NCI-H510A (cell line): ENCODE measurements around the gene CDK15.

Experiments used
- DNase-seq: peaks from one replicate; lab custom pipeline; 2025; lab: John Stamatoyannopoulos, UW

CDK15 gene

DNA sequence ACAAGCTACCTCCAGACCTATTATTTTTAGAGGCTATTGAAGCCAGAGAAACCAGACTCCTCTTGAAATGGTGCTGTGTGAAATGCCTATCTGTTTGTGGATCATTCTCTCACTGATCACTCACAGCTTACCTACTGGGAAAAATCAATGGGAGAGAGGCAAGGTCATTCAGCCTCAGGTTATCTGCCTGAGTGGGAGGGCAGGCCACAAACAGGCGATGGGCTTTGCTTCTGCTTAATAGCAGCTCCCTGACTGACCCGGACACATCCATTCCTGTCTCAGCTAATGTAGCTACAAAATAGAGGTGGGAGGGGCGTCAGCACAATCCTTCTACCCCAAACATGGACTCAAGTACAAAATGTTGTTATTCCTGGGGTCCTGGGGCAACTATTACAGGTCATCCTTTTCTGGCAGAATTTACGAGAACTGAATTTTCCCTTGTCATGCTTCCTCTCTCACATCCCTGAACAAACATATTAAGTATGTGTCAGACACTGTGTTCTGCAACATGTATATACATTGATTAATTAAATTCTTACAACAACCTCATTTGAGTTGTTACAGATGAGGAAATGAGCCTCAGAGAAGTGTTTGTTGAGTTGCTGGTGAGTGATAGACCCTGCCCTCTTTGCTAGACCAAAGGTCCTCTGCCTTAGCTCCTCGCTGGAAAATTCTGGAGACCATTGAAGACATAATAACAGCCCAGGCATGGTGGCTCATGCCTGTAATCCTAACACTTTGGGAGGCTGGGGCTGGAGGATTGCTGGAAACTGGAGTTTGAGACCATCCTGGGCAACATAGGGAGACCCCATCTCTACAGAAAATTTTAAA is 60.5 kb downstream of the CDK15 start:
- DNase-seq = no peak

DNA sequence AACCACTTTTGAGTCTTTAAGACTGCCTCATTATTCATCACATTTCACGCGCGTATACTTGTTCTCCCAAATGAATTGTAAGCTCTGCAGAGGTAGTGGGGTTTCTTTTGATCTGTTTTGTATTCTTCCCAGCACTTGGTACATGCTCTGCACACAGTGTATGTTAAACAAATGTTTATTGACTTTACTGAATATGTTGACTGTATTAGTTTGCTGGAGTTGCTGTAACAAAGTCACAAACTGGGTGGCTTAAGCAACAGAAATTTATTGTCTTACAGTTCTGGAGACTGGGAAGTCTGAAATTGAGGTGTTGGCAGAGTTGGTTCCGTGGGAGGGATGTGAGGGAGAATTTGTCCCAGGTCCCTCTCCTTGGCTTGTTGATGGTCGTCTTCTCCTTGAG is 65.1 kb downstream of the CDK15 start:
- no peak for DNase-seq

DNA sequence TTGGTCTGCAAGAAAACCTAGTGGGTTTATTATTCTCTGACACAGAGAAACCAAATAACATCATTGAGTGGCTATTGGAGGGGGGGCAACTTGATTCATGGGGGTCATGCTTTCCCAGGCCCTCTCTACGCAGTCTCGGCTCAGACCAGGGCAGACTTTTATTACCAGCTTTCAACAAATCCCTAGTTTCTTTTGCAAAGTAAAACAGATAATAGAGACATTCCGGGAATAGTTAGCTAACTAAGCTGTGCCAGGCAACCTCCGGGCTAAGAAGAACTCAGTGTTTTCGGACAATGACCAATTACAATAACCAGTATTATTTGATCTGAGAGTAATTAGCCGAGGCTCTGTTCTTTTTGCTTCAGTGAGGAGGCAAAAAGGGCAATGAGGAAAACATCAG is 66.3 kb downstream of the CDK15 start:
- no peak for DNase-seq

DNA sequence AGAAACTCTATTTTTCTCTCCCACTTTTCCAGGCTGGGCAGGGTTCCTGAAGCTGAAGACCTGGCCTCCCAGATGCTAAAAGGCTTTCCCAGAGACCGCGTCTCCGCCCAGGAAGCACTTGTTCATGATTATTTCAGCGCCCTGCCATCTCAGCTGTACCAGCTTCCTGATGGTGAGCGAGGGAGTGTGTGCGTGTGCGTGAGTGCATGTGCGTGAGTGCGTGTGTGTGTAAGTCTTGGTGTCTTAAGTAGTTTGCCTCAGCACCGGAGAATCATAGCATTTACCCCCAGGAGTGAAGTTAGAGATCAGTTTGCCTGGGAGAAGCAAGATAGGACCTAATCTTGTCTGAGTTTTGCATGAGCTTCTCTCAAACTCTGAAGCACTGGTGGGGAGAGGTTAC is 73.7 kb downstream of the CDK15 start:
- no peak for DNase-seq

DNA sequence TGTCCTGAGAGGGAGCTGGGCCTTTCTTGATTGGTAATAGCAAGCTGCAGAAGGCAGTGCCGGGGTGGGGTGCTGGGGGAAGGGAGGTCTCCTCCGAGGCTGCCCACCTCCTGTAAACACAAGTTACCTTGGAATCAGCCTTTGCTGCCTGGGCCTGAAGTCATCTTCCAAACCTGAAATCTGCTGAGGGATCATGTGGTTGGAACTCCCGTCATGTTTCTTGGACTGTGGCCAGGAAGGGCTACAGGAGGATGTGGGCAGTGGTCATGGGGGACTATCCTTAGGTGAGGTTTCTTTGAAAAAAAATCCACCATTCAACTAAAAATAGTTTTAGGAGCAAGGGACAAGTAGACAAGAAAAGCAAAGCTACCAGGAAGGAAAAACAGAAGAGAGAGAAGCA is 74.2 kb downstream of the CDK15 start:
- no peak for DNase-seq

DNA sequence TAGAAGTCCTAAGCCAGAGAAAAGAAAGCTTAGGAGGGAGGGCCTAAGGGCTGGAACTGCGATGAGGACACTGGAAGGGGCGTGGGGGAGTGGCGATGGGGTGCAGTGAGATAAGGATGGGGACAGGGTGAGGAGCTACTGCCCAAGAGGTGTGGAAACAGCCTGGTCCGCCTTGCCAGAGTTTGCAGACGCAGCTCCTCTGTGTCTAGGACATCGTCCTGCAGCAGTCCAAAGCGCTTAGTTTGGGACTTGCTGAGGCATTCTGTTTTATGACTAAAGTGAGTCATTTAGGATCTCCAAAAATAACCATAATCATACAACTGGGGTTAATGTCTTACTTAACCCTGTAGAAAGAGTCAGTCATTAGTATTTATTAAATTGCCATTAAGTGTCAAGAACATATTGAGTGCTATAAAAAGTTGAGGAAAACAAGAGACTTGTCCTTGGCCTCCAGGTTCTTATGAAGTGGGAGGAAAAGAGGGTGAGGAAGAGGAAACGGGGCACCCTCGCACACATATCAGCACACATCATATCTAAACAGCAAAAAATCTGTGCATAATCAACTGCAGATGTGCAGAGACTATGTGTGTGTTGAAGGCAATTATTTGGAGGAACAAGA is 74.8 kb downstream of the CDK15 start:
- no peak for DNase-seq

DNA sequence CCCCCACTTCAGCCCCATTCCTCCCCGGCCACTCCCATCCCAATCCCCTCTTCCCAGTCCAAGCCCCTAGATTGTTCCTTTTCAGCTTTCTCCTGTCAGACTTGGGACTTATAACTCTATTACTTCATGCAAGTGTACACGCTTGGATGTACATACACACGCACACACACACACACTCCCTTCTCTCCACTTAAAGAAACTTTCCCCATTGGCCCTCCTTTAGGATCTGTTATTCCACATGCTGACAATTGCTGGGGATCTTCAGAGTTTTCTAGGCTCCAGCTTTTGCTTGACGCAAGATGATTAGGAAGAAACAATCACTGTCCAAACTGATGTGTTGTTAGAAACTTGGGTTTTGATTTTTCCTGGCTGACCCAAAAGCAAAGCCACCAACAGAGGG is 75.4 kb downstream of the CDK15 start:
- DNase-seq = no peak

DNA sequence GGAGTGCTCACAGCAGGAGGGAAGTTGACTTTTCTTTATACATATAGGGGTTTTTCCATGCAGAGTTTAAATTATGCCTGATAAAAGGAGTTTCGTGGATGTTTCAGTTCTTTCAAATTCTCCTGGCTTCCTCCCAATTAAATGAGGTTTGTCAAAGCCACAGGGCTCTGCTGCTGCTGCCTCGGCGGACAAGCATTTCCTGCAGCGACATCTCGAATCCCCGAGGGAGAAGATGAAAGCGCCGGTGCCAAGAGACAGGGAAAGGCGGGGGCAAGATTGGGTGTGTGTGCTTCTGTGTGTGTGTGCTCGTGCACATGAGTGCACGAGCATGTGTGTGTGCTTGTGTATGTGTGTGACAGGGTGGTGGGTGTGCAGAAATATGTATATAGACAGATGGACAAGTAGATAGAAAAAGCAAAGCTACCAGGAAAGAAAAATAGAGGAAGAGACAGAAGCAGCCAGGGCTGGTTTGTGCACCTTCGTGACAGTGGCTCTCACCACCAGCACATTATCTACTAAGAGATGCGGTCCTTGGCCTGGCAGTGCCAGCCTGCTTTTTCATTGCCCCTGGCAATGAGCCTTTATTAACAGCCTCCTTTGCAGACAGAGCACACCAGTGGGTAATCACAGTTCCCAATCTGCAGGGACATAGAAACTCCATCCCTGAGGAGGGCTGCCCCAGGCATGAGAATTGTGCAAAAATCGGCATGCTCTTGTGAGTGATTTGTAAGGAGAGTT is 76.2 kb downstream of the CDK15 start:
- DNase-seq = no peak

DNA sequence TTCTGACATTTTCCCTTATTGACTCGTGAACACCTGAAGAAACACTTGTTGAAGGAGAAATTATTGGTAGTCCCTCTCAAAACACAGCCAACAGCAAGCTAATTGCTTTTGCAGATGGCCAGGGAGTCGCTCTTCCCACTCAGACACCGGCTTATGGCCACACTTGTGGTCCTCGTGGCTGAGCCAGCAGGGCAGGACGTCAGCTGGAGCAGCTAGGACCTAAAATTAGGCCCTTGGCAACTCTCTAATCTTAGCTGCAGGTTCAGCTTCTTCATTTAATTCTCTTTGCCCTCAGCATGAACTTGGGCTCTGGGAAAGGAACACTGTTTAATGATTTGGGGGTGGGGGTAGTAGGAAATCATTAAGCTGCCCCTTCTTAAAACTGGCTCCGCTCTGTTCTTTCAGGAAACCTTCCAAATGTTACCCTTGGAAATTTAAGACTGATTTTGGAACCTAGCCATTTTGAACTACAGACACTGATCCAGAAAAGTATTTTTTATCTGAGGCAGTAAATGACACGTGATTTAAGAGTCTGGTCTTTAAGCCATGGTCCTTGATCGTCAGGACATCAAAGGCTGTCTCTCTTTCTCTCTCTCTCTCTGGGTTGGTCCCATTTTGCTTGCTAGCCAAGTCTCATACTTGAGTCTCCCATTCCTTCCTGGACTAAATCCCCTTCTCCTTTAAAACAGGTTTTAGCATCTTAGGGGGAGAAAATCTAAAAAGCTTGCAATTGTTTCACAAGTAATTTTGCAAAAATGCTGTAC is 77.5 kb downstream of the CDK15 start:
- no peak for DNase-seq

DNA sequence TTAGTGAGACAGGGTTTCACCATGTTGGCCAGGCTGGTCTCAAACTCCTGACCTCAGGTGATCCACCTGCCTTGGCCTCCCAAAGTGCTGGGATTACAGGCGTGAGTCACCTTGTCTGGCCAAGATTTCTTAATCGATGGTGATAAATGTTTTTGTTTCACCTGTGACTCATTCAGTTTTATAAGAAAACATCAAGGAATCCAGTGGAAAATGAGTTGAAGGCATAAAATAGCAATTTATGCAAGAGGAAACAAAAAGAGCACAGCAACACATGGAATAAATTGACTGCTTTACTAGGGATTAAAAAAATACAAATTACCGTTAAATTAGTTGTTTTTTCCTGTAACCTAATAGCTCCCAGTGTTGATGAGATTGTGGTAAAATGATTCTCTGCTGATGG is 80.2 kb downstream of the CDK15 start:
- no peak for DNase-seq

DNA sequence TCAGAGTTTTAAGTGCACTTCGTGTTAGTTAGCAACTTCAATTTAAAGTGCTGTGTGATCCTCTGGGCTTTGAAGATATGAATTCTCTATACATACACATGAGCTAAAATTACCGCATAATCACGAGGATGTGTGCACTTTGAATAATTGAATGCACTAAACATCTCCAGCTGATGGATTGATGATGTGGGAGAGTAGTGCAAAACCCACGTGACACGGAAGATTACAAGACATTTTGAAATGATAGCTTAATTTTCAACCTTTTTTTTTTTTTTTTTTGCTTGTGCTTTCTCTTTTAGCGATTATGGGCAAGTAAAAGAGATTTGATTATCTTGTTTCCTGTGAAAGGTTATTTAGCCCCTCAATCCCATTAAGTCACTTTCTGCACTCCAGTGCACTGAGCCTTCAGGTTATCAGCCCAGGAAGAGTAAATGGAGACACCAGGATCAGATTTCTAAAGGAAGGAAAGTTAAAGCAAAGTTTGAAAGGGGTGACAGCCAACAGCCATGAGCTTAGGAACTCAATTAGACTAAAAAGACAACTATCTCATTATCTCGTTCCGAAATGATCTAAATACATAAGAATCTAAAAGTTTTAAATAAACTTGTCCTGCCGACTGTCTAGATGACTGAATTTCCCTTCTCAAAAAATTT is 81.6 kb downstream of the CDK15 start:
- DNase-seq = no peak

DNA sequence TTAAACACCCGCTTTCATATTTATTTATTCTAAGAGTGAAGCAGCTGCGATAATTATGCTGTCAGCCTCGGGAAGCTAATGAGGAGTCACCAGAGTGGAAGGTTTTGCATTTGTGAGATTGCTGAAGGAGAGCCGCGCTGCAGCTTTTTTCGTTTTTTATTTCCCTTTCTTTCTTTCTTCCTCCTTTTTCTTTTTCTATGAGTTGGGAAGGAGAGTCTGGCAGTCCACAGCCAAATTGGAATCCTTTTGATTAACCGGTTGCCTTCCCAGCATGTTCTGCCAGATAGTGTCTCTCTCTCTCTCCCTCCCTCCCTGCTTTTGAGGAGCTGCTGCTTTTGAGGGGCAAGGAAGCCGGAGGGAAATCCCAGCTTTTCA is 82.1 kb downstream of the CDK15 start:
- no peak for DNase-seq

DNA sequence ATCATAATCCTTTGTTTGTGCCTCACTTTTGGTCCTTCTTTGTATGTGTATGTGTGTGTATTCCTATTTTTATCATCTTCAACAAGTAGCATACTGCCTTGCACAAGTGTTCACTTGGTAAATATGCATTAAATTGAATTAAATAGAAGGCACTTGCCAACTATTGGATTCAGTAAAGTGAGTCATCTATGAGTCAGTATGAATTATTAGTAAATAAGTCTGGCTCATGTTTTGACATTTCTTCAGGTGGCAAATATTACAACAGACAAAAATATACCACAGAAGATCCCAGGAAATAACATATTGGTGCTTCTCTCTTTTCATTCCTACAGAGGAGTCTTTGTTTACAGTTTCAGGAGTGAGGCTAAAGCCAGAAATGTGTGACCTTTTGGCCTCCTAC is 84.1 kb downstream of the CDK15 start:
- DNase-seq = no peak

DNA sequence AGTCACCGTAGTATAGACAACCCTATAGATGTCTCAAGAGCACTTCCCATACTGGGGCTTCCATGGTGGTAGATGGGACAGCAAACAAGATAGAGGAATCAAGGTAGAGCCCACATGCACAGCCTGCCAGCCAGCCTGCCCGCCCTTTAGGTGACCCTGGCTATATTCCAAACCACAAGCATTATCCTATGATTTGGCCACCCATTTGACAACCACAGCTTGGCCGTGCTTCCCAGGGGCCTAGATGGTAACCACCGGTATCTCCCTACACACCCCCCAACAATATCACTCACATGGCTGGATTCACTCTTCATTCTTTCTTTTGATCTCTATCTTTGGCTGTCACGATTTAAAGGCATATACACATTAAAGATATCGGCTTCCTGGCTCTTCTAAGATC is 85.3 kb downstream of the CDK15 start:
- DNase-seq = no peak

DNA sequence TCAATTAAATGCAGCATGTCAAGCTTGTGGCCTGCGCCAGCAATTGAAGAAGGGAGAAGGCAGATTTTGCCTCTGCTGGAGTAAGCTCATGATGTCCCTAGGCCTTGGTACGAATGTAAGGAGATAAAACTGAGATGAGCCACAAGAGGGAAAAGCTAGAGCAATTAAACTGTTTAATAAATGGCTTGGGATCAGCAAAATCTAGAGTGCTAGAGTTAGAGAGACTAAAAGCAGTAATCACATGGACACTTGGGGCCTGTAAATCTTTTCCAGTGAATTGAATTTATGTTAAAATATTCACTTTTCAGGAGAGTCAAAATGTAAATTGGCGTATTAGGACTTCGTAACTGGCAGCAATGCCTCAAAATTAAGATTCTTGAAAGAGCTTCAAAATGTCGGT is 86.2 kb downstream of the CDK15 start:
- no peak for DNase-seq

DNA sequence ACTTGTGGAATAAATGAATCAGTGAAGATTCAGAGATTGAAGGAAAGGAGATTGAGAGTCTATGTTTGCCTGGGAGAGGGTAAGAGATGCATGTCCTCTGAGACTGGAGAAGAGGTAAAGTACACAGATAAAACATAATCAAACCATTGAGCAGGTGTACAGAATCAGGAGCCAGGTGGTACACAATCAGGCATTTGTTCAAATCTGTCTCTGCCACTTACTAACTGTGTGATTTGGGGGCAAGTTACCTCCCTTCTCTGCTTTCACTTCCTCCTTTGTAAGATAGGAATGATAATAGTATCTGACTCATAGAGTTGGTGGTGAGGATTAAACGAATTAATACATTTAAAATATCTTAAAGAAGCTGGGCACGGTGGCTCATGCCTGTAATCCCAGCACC is 94.0 kb downstream of the CDK15 start:
- no peak for DNase-seq

DNA sequence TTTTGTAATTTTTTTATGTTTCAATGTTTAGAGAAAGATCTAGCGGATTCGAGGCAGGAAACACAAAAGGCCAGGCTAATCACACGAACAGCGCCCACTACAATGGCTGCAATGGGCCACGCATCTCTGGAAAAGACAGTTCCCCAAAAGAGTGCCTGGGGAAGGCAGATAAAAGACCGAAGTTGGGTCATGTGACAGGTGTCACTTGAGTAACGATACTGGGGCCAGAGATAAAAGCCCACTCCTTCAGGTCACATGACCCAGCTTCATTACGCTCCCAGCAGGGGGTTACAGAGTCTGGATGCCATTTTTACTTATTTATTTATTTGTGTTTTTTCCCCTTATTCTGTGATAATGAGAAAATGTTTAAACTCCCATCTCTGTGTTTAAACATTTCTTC is 95.4 kb downstream of the CDK15 start:
- no peak for DNase-seq

DNA sequence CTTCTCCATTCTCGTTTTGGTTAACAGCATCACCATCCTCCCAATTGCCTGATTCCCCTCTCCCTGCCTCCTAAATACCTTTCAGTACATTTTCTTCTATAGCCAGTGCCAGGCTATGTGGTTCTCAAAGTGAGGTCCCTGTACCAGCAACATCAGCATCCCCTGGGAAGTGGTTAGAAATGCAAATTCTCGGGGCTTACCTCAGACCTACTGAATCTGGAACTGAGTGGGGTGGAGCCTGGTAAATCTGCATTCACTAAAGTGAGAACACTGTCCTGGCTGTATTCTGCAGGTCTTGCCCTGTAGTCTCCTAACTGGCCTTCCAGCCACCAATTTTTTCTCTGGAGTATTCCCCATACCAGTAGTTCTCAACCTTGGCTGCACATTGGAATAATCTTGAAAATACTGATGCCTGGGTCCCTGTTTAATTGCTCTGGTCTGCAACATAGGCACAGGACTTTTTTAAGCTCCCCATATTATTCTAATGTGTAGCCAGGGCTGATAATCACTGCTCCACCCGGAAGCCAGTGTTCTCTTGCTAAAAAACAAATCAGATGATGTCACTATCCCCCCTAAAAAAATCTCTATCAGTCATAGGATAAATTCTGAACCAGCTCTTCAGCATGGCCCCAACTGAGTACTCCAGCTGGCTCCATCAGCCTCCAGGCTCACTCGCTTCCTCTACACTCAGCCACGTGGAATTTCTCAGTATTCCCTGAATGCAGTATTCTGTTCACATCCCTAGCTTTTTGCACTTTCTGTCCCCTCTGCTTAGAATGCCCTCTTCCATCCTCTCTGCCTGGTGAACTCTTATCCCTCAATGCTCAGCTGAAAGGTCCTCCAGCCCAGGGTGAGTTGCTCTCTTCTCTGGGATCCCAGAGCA is 98.4 kb downstream of the CDK15 start:
- no peak for DNase-seq

DNA sequence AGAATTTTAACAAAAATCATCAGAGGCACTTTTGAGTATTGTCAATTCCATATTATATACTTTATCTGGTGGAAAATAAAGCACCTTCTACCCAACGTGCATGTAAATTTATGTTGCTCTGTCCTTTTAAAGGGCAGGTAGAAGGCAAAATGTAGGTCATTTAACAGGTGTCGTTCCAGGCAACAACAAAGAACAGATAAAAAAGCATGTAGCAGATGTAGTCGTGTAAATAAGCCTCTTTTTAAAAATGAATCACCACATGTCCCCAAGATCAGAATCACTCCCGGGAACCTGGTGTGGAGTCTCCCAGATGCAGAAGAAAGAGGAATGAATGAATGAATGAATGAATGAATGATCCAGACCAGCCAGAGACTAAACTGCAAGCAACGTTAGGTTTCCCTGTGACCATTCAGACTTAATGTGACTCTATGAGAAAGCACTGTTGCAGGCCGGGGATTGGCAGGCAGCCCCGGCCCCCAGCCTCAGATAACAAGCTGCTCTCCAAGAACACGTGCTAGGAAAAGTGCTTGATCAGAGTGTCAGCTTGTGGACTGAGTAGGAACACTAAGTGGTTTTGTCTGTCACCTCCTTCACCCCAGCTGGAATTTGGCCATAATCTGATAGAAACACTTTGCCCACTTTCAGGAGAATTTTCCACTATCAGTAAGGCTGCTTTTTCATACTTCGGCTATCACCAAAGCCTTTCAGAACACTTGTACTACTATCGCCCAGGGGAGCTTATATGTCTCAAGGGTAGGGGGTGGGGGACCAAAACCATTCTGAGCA is 100.6 kb downstream of the CDK15 start:
- DNase-seq = no peak

DNA sequence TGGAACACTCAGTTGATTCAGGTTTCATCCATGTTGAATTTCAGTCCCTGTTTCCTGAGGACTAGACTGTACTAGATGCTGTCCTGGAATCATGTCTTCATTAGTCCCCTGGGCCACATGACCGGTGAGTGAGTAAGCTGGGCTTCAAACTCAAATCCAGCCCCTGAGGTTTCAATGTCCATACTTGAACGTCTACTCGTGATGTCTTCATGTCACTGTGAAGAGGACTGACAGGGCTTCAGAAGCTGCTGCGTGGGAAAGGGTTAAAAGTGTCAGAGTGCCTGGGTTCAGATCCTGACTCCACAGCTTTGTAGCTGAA is 101.2 kb downstream of the CDK15 start:
- DNase-seq = no peak
